Suprapubic skin (tissue), 4 donors: ENCODE measurements around the gene ROBO1. TPM values are rescaled to one million over a fixed set of nuclear protein-coding genes. Genes with fewer than 3 reads are reported as not detected.

Experiments
- DNase-seq, 2 donors: peaks; one replicate each; pipeline ENCODE4 v3.0.0-alpha.2; 2019; ENCODE audit warnings: low spot score in 2 of 2
- H3K27ac ChIP-seq: fragments of 200-600 bp; sonication (generic); one replicate; pipeline ENCODE4 v1.5.1; 2019
- H3K27me3 ChIP-seq: fragments of 200-600 bp; sonication (generic); one replicate; pipeline ENCODE4 v1.5.1; 2019
- H3K36me3 ChIP-seq: fragments of 200-600 bp; sonication (generic); one replicate; pipeline ENCODE4 v1.5.1; 2019
- H3K4me1 ChIP-seq: fragments of 200-600 bp; sonication (generic); one replicate; pipeline ENCODE4 v1.5.1; 2019
- H3K4me3 ChIP-seq: fragments of 200-600 bp; sonication (generic); one replicate; pipeline ENCODE4 v1.5.1; 2019; ENCODE audit warnings: mild to moderate bottlenecking
- H3K9me3 ChIP-seq: fragments of 200-600 bp; sonication (generic); one replicate; pipeline ENCODE4 v1.5.1; 2019
- EP300 ChIP-seq: sonication (generic); formaldehyde crosslinking; IDR thresholded peaks from one replicate; pipeline ENCODE4 v1.6.1; 2017; ENCODE audit warnings: antibody characterized with exemption
- POLR2A ChIP-seq, 2 donors: fragments of 450-650 bp; IDR thresholded peaks; one replicate each; pipeline ENCODE4 v1.6.1; 2017; ENCODE audit warnings: antibody characterized with exemption in 2 of 2, mild to moderate bottlenecking in 2 of 2, moderate library complexity in 2 of 2
- POLR2AphosphoS5 ChIP-seq, 3 donors: sonication (generic); formaldehyde crosslinking; IDR thresholded peaks; one replicate each; pipeline ENCODE4 v1.6.1; 2017; ENCODE audit warnings: antibody characterized with exemption in 3 of 3
- WGBS: methylation state at CpG from one replicate; pipeline ENCODE4 v1.1.5; 2018; 5-methylcytosine and 5-hydroxymethylcytosine counted together
- total RNA-seq, 4 donors: library from RNA; depleted of rRNA; stranded (reverse); fragments of >200 nt; gene quantifications; one replicate each; pipeline ENCODE4 v1.1.0, GENCODE V29; 2016
- TF ChIP-seq, protein P1 (sequence below), 2 donors: fragments of 200-600 bp in 1 of 2; fragments of 450-650 bp in 1 of 2; sonication (generic) in 1 of 2; IDR thresholded peaks; one replicate each; pipeline ENCODE4 v1.5.1; 2016 to 2019; ENCODE audit warnings: antibody characterized with exemption in 2 of 2, mild to moderate bottlenecking in 1 of 2, moderate library complexity in 1 of 2

Gene ROBO1
- total RNA-seq, 4 donors from 2014 or later = 67.7 to 80.3 (median 71.3) TPM

DNA sequence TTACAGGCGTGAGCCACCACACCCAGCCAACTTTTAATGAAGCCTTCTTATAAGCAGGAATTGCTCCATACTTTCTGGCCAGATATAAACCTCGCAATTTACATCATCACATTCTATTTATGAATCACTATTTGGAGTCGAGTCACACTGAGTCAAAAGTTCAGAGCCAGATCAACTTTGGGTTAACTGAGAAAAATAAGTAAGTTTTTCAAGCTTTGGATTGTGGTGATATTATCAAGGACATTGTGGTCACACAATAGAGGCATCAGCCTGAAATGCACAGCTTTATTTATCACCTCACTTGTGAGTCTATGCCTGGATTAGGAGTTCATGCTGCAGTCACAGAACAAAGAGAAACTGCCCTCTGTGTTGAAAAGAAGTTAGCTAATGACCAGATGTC, 1163.5 kb downstream of the ROBO1 start:
- H3K4me1 ChIP-seq = no peaks in the 10 kb centered on the region
- H3K27me3 ChIP-seq = no peaks in the 10 kb centered on the region
- no peak for DNase-seq
- no peaks in the 10 kb centered on the region for H3K9me3 ChIP-seq
- peaks cover 9% of the 10 kb centered on the region for H3K36me3 ChIP-seq
- no peak overlapping the region for H3K27ac ChIP-seq
- WGBS = 74% methylated on average over 3 of the region's 3 CpGs
- TF ChIP-seq EP300 (no peak), POLR2AphosphoS5 (IDR thresholded peaks at IDR 0.05) (no peak), POLR2A (IDR thresholded peaks at IDR 0.05) (no peak)
- TF ChIP-seq, protein P1, sequence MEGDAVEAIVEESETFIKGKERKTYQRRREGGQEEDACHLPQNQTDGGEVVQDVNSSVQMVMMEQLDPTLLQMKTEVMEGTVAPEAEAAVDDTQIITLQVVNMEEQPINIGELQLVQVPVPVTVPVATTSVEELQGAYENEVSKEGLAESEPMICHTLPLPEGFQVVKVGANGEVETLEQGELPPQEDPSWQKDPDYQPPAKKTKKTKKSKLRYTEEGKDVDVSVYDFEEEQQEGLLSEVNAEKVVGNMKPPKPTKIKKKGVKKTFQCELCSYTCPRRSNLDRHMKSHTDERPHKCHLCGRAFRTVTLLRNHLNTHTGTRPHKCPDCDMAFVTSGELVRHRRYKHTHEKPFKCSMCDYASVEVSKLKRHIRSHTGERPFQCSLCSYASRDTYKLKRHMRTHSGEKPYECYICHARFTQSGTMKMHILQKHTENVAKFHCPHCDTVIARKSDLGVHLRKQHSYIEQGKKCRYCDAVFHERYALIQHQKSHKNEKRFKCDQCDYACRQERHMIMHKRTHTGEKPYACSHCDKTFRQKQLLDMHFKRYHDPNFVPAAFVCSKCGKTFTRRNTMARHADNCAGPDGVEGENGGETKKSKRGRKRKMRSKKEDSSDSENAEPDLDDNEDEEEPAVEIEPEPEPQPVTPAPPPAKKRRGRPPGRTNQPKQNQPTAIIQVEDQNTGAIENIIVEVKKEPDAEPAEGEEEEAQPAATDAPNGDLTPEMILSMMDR (IDR thresholded peaks at IDR 0.05) = no peak
- H3K4me3 ChIP-seq = no peak overlapping the region

DNA sequence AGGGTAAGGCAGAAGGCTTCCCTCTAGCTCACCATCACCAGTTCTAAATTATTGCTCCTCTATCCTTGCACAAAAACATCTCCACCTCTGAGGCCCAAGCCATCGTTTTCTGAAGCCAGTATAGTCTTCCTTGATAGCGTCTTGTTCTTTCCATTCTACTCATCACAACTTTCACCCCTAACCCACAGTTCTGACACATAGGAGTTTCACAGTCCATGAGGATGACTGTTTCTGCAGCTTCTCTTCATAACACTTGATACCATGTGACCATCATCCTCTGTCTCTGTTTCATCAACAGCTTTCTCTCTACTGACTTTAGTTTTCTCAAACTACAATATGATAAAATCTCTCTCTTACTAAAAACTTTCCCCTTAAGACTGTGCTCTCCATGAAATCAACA, 1166.5 kb downstream of the ROBO1 start:
- peaks cover 4% of the 10 kb centered on the region for H3K36me3 ChIP-seq
- no peaks in the 10 kb centered on the region for H3K4me1 ChIP-seq
- DNase-seq = no peak
- 93% methylated on average over 2 of the region's 2 CpGs for WGBS
- H3K9me3 ChIP-seq = no peaks in the 10 kb centered on the region
- TF ChIP-seq POLR2AphosphoS5 (IDR thresholded peaks at IDR 0.05) (no peak), POLR2A (IDR thresholded peaks at IDR 0.05) (no peak), EP300 (no peak)
- TF ChIP-seq, protein P1 (IDR thresholded peaks at IDR 0.05) = no peak
- H3K4me3 ChIP-seq = no peak overlapping the region
- no peaks in the 10 kb centered on the region for H3K27me3 ChIP-seq
- no peak overlapping the region for H3K27ac ChIP-seq

DNA sequence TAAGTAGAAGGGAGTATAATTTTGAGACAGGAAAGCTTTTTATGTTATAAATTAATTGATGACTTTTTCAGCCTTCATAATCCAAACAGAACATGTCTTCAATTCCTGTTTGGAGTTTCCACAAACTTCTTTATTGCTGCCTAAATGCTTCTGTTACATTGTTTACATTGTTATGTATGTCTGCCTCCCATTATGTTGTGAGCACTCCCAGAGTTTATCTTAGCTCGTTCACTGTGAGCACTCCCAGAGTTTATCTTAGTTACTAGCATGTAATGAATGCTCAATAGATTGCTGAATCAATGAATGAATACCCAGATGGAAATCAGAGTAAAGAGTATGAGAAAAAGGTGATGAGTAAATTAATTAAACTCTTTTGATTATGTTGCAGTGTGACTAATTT, 1178.0 kb downstream of the ROBO1 start:
- DNase-seq = no peak
- Histone ChIP-seq H3K4me3 (no peak overlapping the region), H3K27ac (no peak overlapping the region), H3K27me3 (no peaks in the 10 kb centered on the region), H3K36me3 (no peaks in the 10 kb centered on the region), H3K4me1 (no peaks in the 10 kb centered on the region), H3K9me3 (no peaks in the 10 kb centered on the region)
- 22% methylated on average over 1 of the region's 1 CpG for WGBS
- TF ChIP-seq POLR2A (IDR thresholded peaks at IDR 0.05) (no peak), EP300 (no peak), POLR2AphosphoS5 (IDR thresholded peaks at IDR 0.05) (no peak)
- TF ChIP-seq, protein P1 (IDR thresholded peaks at IDR 0.05) = no peak

DNA sequence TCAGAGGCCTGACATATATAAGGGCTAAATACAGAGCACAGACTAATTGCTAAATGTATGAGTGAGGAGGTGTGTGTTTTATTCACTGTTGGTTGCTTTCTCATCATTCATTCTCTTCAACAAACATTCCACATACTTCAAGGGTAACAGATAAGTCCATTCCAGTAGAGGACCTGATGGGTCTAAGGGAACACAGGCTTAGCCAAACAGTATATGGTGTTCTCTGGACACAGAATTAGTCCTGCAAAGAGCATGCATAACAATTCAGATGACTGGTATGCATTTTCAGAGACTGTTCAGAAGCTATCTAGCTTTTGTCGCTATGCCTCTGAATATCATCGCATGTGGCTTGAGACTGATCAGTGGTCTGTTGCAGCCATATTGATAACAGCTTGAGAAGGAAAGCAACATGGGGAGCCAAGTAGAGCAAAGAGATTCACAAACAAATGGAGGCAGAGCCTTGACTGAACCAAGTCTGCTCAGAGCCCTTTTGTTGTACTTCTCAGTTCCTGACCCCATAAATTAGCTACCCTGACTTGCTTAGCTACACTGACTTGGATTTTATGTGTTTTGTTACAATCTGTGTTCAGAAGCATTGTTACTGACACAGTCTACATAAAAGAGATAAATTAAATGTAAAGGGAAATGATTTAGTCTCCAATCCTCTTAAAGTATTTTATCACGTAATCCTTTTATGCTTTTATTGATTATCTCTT, 1178.7 kb downstream of the ROBO1 start:
- no peak for DNase-seq
- Histone ChIP-seq H3K36me3 (no peaks in the 10 kb centered on the region), H3K4me1 (no peaks in the 10 kb centered on the region), H3K27ac (no peak overlapping the region), H3K9me3 (no peaks in the 10 kb centered on the region), H3K27me3 (no peaks in the 10 kb centered on the region), H3K4me3 (no peak overlapping the region)
- WGBS = 96% methylated on average over 3 of the region's 3 CpGs
- TF ChIP-seq POLR2A (IDR thresholded peaks at IDR 0.05) (no peak), POLR2AphosphoS5 (IDR thresholded peaks at IDR 0.05) (no peak), EP300 (no peak)
- TF ChIP-seq, protein P1 (IDR thresholded peaks at IDR 0.05) = no peak

DNA sequence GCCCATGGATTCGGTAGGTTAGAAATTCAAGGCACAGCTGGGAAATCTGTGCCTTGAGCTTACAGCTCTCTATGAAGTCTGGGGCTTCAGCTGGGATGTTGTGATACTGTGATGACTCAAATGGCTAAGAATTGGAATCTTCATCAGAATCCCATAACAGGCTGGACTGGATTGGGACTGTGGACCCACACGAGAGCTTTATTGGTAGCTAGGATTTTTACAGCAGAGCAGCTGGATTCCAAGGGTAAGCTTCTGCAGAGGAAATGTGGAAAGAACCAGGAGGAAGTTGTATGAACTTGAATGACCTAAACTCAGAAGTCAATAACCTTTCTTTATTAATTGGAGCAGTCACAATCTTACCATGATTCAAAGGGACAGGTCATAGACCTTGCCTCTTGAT, 1187.1 kb downstream of the ROBO1 start:
- WGBS = 76% methylated on average over 2 of the region's 2 CpGs
- Histone ChIP-seq H3K27ac (no peak overlapping the region), H3K27me3 (no peaks in the 10 kb centered on the region), H3K36me3 (no peaks in the 10 kb centered on the region), H3K9me3 (no peaks in the 10 kb centered on the region), H3K4me1 (no peaks in the 10 kb centered on the region), H3K4me3 (no peak overlapping the region)
- TF ChIP-seq EP300 (no peak), POLR2A (IDR thresholded peaks at IDR 0.05) (no peak), POLR2AphosphoS5 (IDR thresholded peaks at IDR 0.05) (no peak)
- TF ChIP-seq, protein P1 (IDR thresholded peaks at IDR 0.05) = no peak
- no peak for DNase-seq
